Measurements from ENCODE around the gene SHCBP1L. TPM values are rescaled to one million over a fixed set of nuclear protein-coding genes. Genes with fewer than 3 reads are reported as not detected.
A peak's percentile ranks its signal among the peaks of the same experiment; 100 is the strongest.

Gene SHCBP1L
- total RNA-seq, 1 donor from 2014 or later = not detected

GRCh38 chr1:182984621-182985020 is 31.7 kb upstream of the SHCBP1L start:
- no peaks in the 10 kb centered on the region for H3K36me3 Mint-ChIP-seq (ENCODE audit: insufficient read depth)
- no peaks in the 10 kb centered on the region for H3K9me3 Mint-ChIP-seq (ENCODE audit: low read depth)
- no peak overlapping the region for H3K27ac Mint-ChIP-seq
- no peak for TF ChIP-seq CTCF (IDR thresholded peaks at IDR 0.05; ENCODE audit: unreplicated experiment)
- no peaks in the 10 kb centered on the region for H3K27me3 Mint-ChIP-seq
- DNase-seq (ENCODE audit: low spot score, unreplicated experiment) = no peak
- H3K4me3 Mint-ChIP-seq (ENCODE audit: low read depth) = no peak overlapping the region
- peaks cover 3% of the 10 kb centered on the region for H3K4me1 Mint-ChIP-seq (ENCODE audit: low read depth)

GRCh38 chr1:182984138-182984537 is 31.2 kb upstream of the SHCBP1L start:
- peaks cover 3% of the 10 kb centered on the region for H3K4me1 Mint-ChIP-seq (ENCODE audit: low read depth)
- H3K27me3 Mint-ChIP-seq = no peaks in the 10 kb centered on the region
- no peaks in the 10 kb centered on the region for H3K36me3 Mint-ChIP-seq (ENCODE audit: insufficient read depth)
- H3K4me3 Mint-ChIP-seq (ENCODE audit: low read depth) = no peak overlapping the region
- no peak overlapping the region for H3K27ac Mint-ChIP-seq
- no peak for DNase-seq (ENCODE audit: low spot score, unreplicated experiment)
- TF ChIP-seq CTCF (IDR thresholded peaks at IDR 0.05; ENCODE audit: unreplicated experiment) = no peak
- H3K9me3 Mint-ChIP-seq (ENCODE audit: low read depth) = no peaks in the 10 kb centered on the region

- H3K27ac Mint-ChIP-seq = no peak overlapping the region
- H3K4me3 Mint-ChIP-seq (ENCODE audit: low read depth) = no peak overlapping the region
- no peak for DNase-seq (ENCODE audit: low spot score, unreplicated experiment)
- H3K27me3 Mint-ChIP-seq = no peaks in the 10 kb centered on the region
- no peaks in the 10 kb centered on the region for H3K9me3 Mint-ChIP-seq (ENCODE audit: low read depth)
- peaks cover 4% of the 10 kb centered on the region for H3K4me1 Mint-ChIP-seq (ENCODE audit: low read depth)
- no peaks in the 10 kb centered on the region for H3K36me3 Mint-ChIP-seq (ENCODE audit: insufficient read depth)
- TF ChIP-seq CTCF (IDR thresholded peaks at IDR 0.05; ENCODE audit: unreplicated experiment) = no peak
Observed at GRCh38 chr1:182978151-182978853, 25.3 kb upstream of the SHCBP1L start.

GRCh38 chr1:182977480-182977879 is 24.5 kb upstream of the SHCBP1L start:
- no peak for TF ChIP-seq CTCF (IDR thresholded peaks at IDR 0.05; ENCODE audit: unreplicated experiment)
- H3K36me3 Mint-ChIP-seq (ENCODE audit: insufficient read depth) = no peaks in the 10 kb centered on the region
- H3K9me3 Mint-ChIP-seq (ENCODE audit: low read depth) = no peaks in the 10 kb centered on the region
- H3K4me3 Mint-ChIP-seq (ENCODE audit: low read depth) = no peak overlapping the region
- no peaks in the 10 kb centered on the region for H3K27me3 Mint-ChIP-seq
- H3K4me1 Mint-ChIP-seq (ENCODE audit: low read depth) = peaks cover 7% of the 10 kb centered on the region
- H3K27ac Mint-ChIP-seq = no peak overlapping the region
- DNase-seq (ENCODE audit: low spot score, unreplicated experiment) = no peak

GRCh38 chr1:182974506-182975191 is 21.7 kb upstream of the SHCBP1L start:
- H3K27ac Mint-ChIP-seq = peak overlapping the region; percentile 1
- H3K9me3 Mint-ChIP-seq (ENCODE audit: low read depth) = no peaks in the 10 kb centered on the region
- no peaks in the 10 kb centered on the region for H3K27me3 Mint-ChIP-seq
- peaks cover 15% of the 10 kb centered on the region for H3K4me1 Mint-ChIP-seq (ENCODE audit: low read depth)
- no peaks in the 10 kb centered on the region for H3K36me3 Mint-ChIP-seq (ENCODE audit: insufficient read depth)
- H3K4me3 Mint-ChIP-seq (ENCODE audit: low read depth) = no peak overlapping the region
- TF ChIP-seq CTCF (IDR thresholded peaks at IDR 0.05; ENCODE audit: unreplicated experiment) = no peak
- DNase-seq (ENCODE audit: low spot score, unreplicated experiment) = no peak
